Smooth muscle cell (in vitro differentiated cells): Measurements from ENCODE around the gene ANKS1B. TPM values are rescaled to one million over a fixed set of nuclear protein-coding genes. Genes with fewer than 3 reads are reported as not detected.

Experiments
- DNase-seq: peaks from one replicate; lab custom pipeline; 2025; ENCODE audit not compliant: unreplicated experiment; lab: John Stamatoyannopoulos, UW
- H2AFZ ChIP-seq: fragments of 200-600 bp; sonication (generic); 2 replicates; pipeline ENCODE4 v1.6.0; 2016; ENCODE audit warnings: antibody characterized with exemption, low read depth, mild to moderate bottlenecking
- H3F3A ChIP-seq: fragments of 200-600 bp; sonication (generic); 2 replicates; pipeline ENCODE4 v1.6.0; 2017; ENCODE audit warnings: antibody characterized with exemption, low read depth
- H3K27ac ChIP-seq: fragments of 200-600 bp; sonication (generic); 2 replicates; pipeline ENCODE4 v1.5.1; 2016; ENCODE audit warnings: low read depth, mild to moderate bottlenecking
- H3K27me3 ChIP-seq: fragments of 200-600 bp; sonication (generic); 2 replicates; pipeline ENCODE4 v1.6.1; 2016; ENCODE audit warnings: low read depth, mild to moderate bottlenecking
- H3K36me3 ChIP-seq: fragments of 200-600 bp; sonication (generic); 2 replicates; pipeline ENCODE4 v1.5.1; 2016; ENCODE audit warnings: low read depth
- H3K4me1 ChIP-seq: fragments of 200-600 bp; sonication (generic); 2 replicates; pipeline ENCODE4 v1.5.1; 2016; ENCODE audit warnings: low read depth
- H3K4me2 ChIP-seq: fragments of 200-600 bp; sonication (generic); 2 replicates; pipeline ENCODE4 v1.6.0; 2016; ENCODE audit warnings: mild to moderate bottlenecking
- H3K4me3 ChIP-seq: fragments of 200-600 bp; sonication (generic); 2 replicates; pipeline ENCODE4 v1.5.1; 2016; ENCODE audit warnings: mild to moderate bottlenecking
- H3K79me2 ChIP-seq: fragments of 200-600 bp; sonication (generic); 2 replicates; pipeline ENCODE4 v1.6.0; 2016; ENCODE audit warnings: low read depth, mild to moderate bottlenecking
- H3K9ac ChIP-seq: fragments of 200-600 bp; sonication (generic); 2 replicates; pipeline ENCODE4 v1.6.0; 2016; ENCODE audit warnings: low read depth
- H3K9me3 ChIP-seq: fragments of 200-600 bp; sonication (generic); replicated peaks from 2 replicates; pipeline ENCODE4 v1.5.1; 2016; ENCODE audit warnings: low read depth
- H4K20me1 ChIP-seq: fragments of 200-600 bp; sonication (generic); 2 replicates; pipeline ENCODE4 v1.6.0; 2016; ENCODE audit warnings: low read depth
- WGBS: methylation state at CpG from one replicate; pipeline ENCODE4 v1.1.7; 2016; ENCODE audit warnings: low lambda C conversion rate; 5-methylcytosine and 5-hydroxymethylcytosine counted together
- polyA plus RNA-seq: library from polyadenylated mRNA; unstranded; fragments of >200 nt; fragmentation: Nextera tagmentation; extraction: Ambion mirVana; gene quantifications from 2 replicates; pipeline ENCODE4 v1.2.1, GENCODE V29; 2016
- total RNA-seq: library from RNA; depleted of rRNA; stranded (reverse); fragments of >200 nt; gene quantifications from 2 replicates; pipeline ENCODE4 v1.2.3, GENCODE V29; 2014
- TF ChIP-seq, protein P1 (sequence below): fragments of 200-600 bp; sonication (generic); IDR thresholded peaks from 2 replicates; pipeline ENCODE4 v1.5.1; 2017; ENCODE audit warnings: borderline replicate concordance, mild to moderate bottlenecking, antibody characterized with exemption; ENCODE audit not compliant: insufficient read depth, poor library complexity, severe bottlenecking

Gene ANKS1B
- total and polyA plus RNA-seq, 2 experiments from 2014 or later: 0.47 to 7.3 TPM

- DNase-seq: no peak
- H3K27me3 ChIP-seq: no peaks in the 10 kb centered on the region
- no peaks in the 10 kb centered on the region for H3K36me3 ChIP-seq
- no peak overlapping the region for H3K9ac ChIP-seq
- 73% methylated on average over 6 of the region's 6 CpGs for WGBS
- H2AFZ ChIP-seq: no peak overlapping the region
- no peaks in the 10 kb centered on the region for H4K20me1 ChIP-seq
- no peaks in the 10 kb centered on the region for H3F3A ChIP-seq
- no peak overlapping the region for H3K27ac ChIP-seq
- H3K79me2 ChIP-seq: no peaks in the 10 kb centered on the region
- no peaks in the 10 kb centered on the region for H3K4me1 ChIP-seq
- no peak overlapping the region for H3K4me2 ChIP-seq
- H3K4me3 ChIP-seq: no peak overlapping the region
- H3K9me3 ChIP-seq: no peaks in the 10 kb centered on the region
- TF ChIP-seq, protein P1, sequence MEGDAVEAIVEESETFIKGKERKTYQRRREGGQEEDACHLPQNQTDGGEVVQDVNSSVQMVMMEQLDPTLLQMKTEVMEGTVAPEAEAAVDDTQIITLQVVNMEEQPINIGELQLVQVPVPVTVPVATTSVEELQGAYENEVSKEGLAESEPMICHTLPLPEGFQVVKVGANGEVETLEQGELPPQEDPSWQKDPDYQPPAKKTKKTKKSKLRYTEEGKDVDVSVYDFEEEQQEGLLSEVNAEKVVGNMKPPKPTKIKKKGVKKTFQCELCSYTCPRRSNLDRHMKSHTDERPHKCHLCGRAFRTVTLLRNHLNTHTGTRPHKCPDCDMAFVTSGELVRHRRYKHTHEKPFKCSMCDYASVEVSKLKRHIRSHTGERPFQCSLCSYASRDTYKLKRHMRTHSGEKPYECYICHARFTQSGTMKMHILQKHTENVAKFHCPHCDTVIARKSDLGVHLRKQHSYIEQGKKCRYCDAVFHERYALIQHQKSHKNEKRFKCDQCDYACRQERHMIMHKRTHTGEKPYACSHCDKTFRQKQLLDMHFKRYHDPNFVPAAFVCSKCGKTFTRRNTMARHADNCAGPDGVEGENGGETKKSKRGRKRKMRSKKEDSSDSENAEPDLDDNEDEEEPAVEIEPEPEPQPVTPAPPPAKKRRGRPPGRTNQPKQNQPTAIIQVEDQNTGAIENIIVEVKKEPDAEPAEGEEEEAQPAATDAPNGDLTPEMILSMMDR: no peak
These were observed 1181.1 kb downstream of the ANKS1B start for GRCh38 chr12:98803468-98804209.

GRCh38 chr12:98799822-98800221 is 1184.9 kb downstream of the ANKS1B start:
- Histone ChIP-seq H2AFZ (no peak overlapping the region), H4K20me1 (no peaks in the 10 kb centered on the region), H3K9me3 (no peaks in the 10 kb centered on the region), H3K79me2 (no peaks in the 10 kb centered on the region), H3F3A (no peaks in the 10 kb centered on the region), H3K4me3 (no peak overlapping the region), H3K4me2 (no peak overlapping the region), H3K4me1 (no peaks in the 10 kb centered on the region), H3K27me3 (peaks cover 13% of the 10 kb centered on the region), H3K9ac (no peak overlapping the region), H3K36me3 (no peaks in the 10 kb centered on the region), H3K27ac (no peak overlapping the region)
- no peak for DNase-seq
- WGBS: 68% methylated on average over 3 of the region's 3 CpGs
- TF ChIP-seq, protein P1: no peak

GRCh38 chr12:98799146-98799810 is 1185.5 kb downstream of the ANKS1B start:
- TF ChIP-seq, protein P1: no peak
- H2AFZ ChIP-seq: no peak overlapping the region
- H3K79me2 ChIP-seq: no peaks in the 10 kb centered on the region
- WGBS: 45% methylated on average over 3 of the region's 3 CpGs
- no peak for DNase-seq
- H3K27ac ChIP-seq: no peak overlapping the region
- no peak overlapping the region for H3K4me3 ChIP-seq
- no peak overlapping the region for H3K9ac ChIP-seq
- no peaks in the 10 kb centered on the region for H3F3A ChIP-seq
- no peaks in the 10 kb centered on the region for H4K20me1 ChIP-seq
- no peaks in the 10 kb centered on the region for H3K36me3 ChIP-seq
- no peak overlapping the region for H3K4me2 ChIP-seq
- H3K27me3 ChIP-seq: peaks cover 13% of the 10 kb centered on the region
- H3K4me1 ChIP-seq: no peaks in the 10 kb centered on the region
- no peaks in the 10 kb centered on the region for H3K9me3 ChIP-seq
